ENCODE data around the gene CSRNP3. TPM values are rescaled to one million over a fixed set of nuclear protein-coding genes. Genes with fewer than 3 reads are reported as not detected.

CSRNP3 gene
- total and polyA plus RNA-seq, 9 donors, result 2.9 to 16.2 (median 6.9) TPM

GRCh38 chr2:165434865-165435496 lies 34.5 kb upstream of the CSRNP3 start:
- no peak overlapping the region for H3K27ac ChIP-seq
- no peak for TF ChIP-seq POLR2A (IDR thresholded peaks at IDR 0.05)
- no peaks in the 10 kb centered on the region for H3K36me3 ChIP-seq
- no peak overlapping the region for H3K4me3 ChIP-seq
- no peaks in the 10 kb centered on the region for H3K9me3 ChIP-seq
- intact Hi-C loops (cut with DNase I), result no loop called here
- peaks cover 1% of the 10 kb centered on the region for H3K4me1 ChIP-seq (ENCODE audit: insufficient read depth)
- DNase-seq, result no peak
- H3K27me3 ChIP-seq, result no peaks in the 10 kb centered on the region
- WGBS, 3 donors, result 66 to 93% (median 79%) methylated on average over 1 of the region's 1 CpG

- DNase-seq, result no peak
- no peak overlapping the region for H3K4me3 ChIP-seq
- H3K4me1 ChIP-seq (ENCODE audit: insufficient read depth), result peaks cover 1% of the 10 kb centered on the region
- no peak overlapping the region for H3K27ac ChIP-seq
- no peaks in the 10 kb centered on the region for H3K27me3 ChIP-seq
- intact Hi-C loops (cut with DNase I), result no loop called here
- H3K9me3 ChIP-seq, result no peaks in the 10 kb centered on the region
- WGBS, 3 donors, result 88 to 100% (median 90%) methylated on average over 1 of the region's 1 CpG
- TF ChIP-seq POLR2A (IDR thresholded peaks at IDR 0.05) (no peak), EP300 (IDR thresholded peaks at IDR 0.05) (no peak), CTCF (IDR thresholded peaks at IDR 0.05) (no peak)
- no peaks in the 10 kb centered on the region for H3K36me3 ChIP-seq
Measured at GRCh38 chr2:165435611-165436010, 33.9 kb upstream of the CSRNP3 start.

DNA sequence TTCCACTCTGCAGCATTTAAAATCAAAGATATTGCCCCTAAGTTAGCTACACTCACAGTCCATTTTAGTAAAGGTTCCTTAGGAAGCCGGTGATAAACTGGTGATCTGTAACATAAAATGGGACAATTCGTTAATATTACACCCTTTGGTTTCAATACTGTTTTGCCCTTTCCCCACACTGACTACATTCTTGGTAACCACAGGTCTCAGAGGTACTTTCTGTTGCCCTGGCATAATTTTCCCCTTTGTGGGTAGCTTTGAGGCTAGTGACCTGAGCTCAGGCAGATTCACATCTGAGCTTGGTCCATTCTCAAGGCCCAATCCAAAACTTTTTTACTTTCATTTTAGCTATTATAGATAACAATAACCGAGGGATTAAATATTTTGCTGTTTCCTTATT lies 32.9 kb upstream of the CSRNP3 start:
- no peak overlapping the region for H3K27ac ChIP-seq
- no peaks in the 10 kb centered on the region for H3K36me3 ChIP-seq
- H3K4me1 ChIP-seq (ENCODE audit: insufficient read depth), result peaks cover 1% of the 10 kb centered on the region
- 33 to 49% (median 45%) methylated on average over 3 of the region's 3 CpGs for WGBS, 3 donors
- DNase-seq, result no peak
- intact Hi-C loops (cut with DNase I), result no loop called here
- no peaks in the 10 kb centered on the region for H3K27me3 ChIP-seq
- H3K4me3 ChIP-seq, result no peak overlapping the region
- TF ChIP-seq POLR2A (IDR thresholded peaks at IDR 0.05), result no peak
- no peaks in the 10 kb centered on the region for H3K9me3 ChIP-seq

DNA sequence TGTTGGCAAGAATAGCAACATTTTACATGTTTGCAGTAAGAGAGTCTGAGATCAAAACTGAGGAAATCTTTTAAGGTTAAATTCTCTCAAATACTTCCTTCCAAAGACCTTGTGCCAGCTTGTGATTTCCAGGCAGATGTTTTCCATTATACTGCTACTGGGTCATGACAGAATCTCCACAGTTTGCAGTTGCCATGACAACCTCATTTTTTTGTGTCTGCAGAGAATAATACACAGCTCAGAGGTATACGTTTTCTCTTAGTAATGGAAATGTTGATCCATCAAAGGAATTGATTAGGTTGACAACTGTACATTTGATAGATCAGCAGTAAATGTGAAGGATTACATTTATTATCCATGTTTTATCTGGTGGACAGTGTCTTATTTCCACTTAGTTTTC lies 29.1 kb upstream of the CSRNP3 start:
- no peak overlapping the region for H3K4me3 ChIP-seq
- TF ChIP-seq CTCF (IDR thresholded peaks at IDR 0.05) (no peak), POLR2A (IDR thresholded peaks at IDR 0.05) (no peak), EP300 (IDR thresholded peaks at IDR 0.05) (no peak)
- H3K4me1 ChIP-seq (ENCODE audit: insufficient read depth), result peaks cover 1% of the 10 kb centered on the region
- intact Hi-C loops (cut with DNase I), result no loop called here
- DNase-seq, result peak in 2 of 5 donors; percentile 21 to 34
- H3K27ac ChIP-seq, result no peak overlapping the region
- H3K27me3 ChIP-seq, result no peaks in the 10 kb centered on the region
- WGBS, 3 donors, result 0 to 2% (median 0%) methylated on average over 1 of the region's 1 CpG
- no peaks in the 10 kb centered on the region for H3K36me3 ChIP-seq
- no peaks in the 10 kb centered on the region for H3K9me3 ChIP-seq

GRCh38 chr2:165443511-165443910 lies 26.0 kb upstream of the CSRNP3 start:
- Histone ChIP-seq H3K27ac (no peak overlapping the region), H3K36me3 (no peaks in the 10 kb centered on the region), H3K4me3 (no peak overlapping the region), H3K27me3 (no peaks in the 10 kb centered on the region), H3K9me3 (no peaks in the 10 kb centered on the region), H3K4me1 (ENCODE audit: insufficient read depth) (peaks cover 3% of the 10 kb centered on the region)
- WGBS, 3 donors, result 88 to 98% (median 95%) methylated on average over 1 of the region's 1 CpG
- no peak for DNase-seq
- intact Hi-C loops (cut with DNase I), result no loop called here
- no peak for TF ChIP-seq EP300 (IDR thresholded peaks at IDR 0.05)
- TF ChIP-seq POLR2A (IDR thresholded peaks at IDR 0.05), result no peak

DNA sequence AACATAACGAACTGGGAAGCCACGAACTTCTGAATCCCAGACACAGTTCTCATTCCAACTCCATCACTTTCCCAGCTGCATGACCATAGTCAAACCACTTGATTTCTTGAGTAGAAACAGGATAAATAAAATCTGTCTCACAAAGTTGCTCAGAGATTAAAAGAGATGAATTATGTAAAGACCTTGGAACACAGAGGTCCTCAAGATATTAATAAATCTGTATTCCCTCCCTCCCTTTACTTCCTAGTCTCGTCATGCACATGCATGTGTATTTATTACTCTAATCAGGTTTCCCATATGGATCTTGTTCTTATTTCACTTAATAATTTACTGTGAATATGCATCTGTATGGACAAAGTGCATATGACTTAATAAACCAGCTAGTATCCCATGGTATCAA lies 21.1 kb upstream of the CSRNP3 start:
- Histone ChIP-seq H3K27ac (no peak overlapping the region), H3K4me1 (ENCODE audit: insufficient read depth) (peaks cover 1% of the 10 kb centered on the region), H3K4me3 (no peak overlapping the region), H3K27me3 (no peaks in the 10 kb centered on the region), H3K36me3 (no peaks in the 10 kb centered on the region), H3K9me3 (no peaks in the 10 kb centered on the region)
- TF ChIP-seq EP300 (IDR thresholded peaks at IDR 0.05), result no peak
- no peak for TF ChIP-seq POLR2A (IDR thresholded peaks at IDR 0.05)
- TF ChIP-seq CTCF (IDR thresholded peaks at IDR 0.05), result no peak
- WGBS, 3 donors, result 19 to 25% (median 20%) methylated on average over 3 of the region's 3 CpGs
- intact Hi-C loops (cut with DNase I), result no loop called here
- no peak for DNase-seq

Measured in ovary (tissue), 9 donors.